Measurements from ENCODE around the gene SLC34A1. TPM values are rescaled to one million over a fixed set of nuclear protein-coding genes. Genes with fewer than 3 reads are reported as not detected.

Gene SLC34A1
- total and polyA plus RNA-seq, 2 donors (not counting 1 experiment from before 2014, with no cell fraction given): 0.06 TPM; not detected in 1

GRCh38 chr5:177369645-177370440, 14.4 kb upstream of the SLC34A1 start:
- Histone ChIP-seq H3K9ac (ENCODE audit: low read length) (no peak overlapping the region), H2AFZ (ENCODE audit: insufficient read depth, low read depth, low read length, poor library complexity, severe bottlenecking) (no peak overlapping the region), H3K4me3 (ENCODE audit: control extremely low read depth in 1 of 5, extremely low read depth in 1 of 5, insufficient read depth in 1 of 5, low read depth in 2 of 5, low read length in 4 of 5) (no peak overlapping the region), H3K27ac (ENCODE audit: low read length in 2 of 2) (no peak overlapping the region), H4K20me1 (ENCODE audit: control insufficient read depth, insufficient read depth, low read length, poor library complexity, severe bottlenecking) (peaks cover 71% of the 10 kb centered on the region), H3K79me2 (ENCODE audit: control insufficient read depth, insufficient read depth, low read length) (peaks cover 17% of the 10 kb centered on the region), H3K9me3 (ENCODE audit: control extremely low read depth in 1 of 3, control insufficient read depth in 2 of 3, insufficient read depth in 1 of 3, low read length in 2 of 3) (no peaks in the 10 kb centered on the region), H3K4me2 (replicated peaks; ENCODE audit: low read depth, low read length, poor library complexity, severe bottlenecking) (peak overlapping the region; percentile 66), H3K36me3 (replicated peaks in 1 of 2; ENCODE audit: control extremely low read depth in 1 of 2, control insufficient read depth in 1 of 2, extremely low read depth in 1 of 2, insufficient read depth in 2 of 2, low read length in 1 of 2) (peaks cover 0 to 62% of the 10 kb centered on the region in 2 experiments), H3K27me3 (replicated peaks in 1 of 4; ENCODE audit: control extremely low read depth in 1 of 4, control insufficient read depth in 3 of 4, insufficient read depth in 4 of 4, low read length in 3 of 4) (no peaks in the 10 kb centered on the region), H3K4me1 (ENCODE audit: control insufficient read depth in 2 of 2, insufficient read depth in 2 of 2, low read length in 2 of 2) (peaks cover 35 to 38% of the 10 kb centered on the region in 2 donors)
- TF ChIP-seq EZH2 (IDR thresholded peaks at IDR 0.05; ENCODE audit: borderline replicate concordance, insufficient read depth, low read depth, low read length, poor library complexity, severe bottlenecking) (no peak), CTCF (IDR thresholded peaks at IDR 0.05) (no peak)
- no peaks in the 10 kb centered on the region for H3K27me3 Mint-ChIP-seq
- ChIA-PET POLR2A (interaction anchor here (0.8 to 1.4 kb wide), 4 partner anchors 9 to 85 kb away, joined by 3 to 8 read pairs (median 4); partner anchors contain the start of gene LMAN2), CTCF (interaction anchor here (0.6 to 5.5 kb wide), 20 partner anchors 8 to 101 kb away, joined by 3 to 60 read pairs (median 5); partner anchors contain the start of genes LMAN2 and RGS14)
- intact Hi-C loops (cut with micrococcal nuclease): loop anchor here (2.0 kb wide), 1 partner anchor 13 kb away; the partner anchor contains the start of gene RGS14
- 75% methylated on average over 8 of the region's 11 CpGs for WGBS (ENCODE audit: insufficient coverage)
- no peak for DNase-seq
- H3K4me1 Mint-ChIP-seq: peaks cover 46% of the 10 kb centered on the region
- no peak for ATAC-seq (ENCODE audit: low read depth)
- peak overlapping the region; percentile 41 for H3K4me3 Mint-ChIP-seq
- no peaks in the 10 kb centered on the region for H3K9me3 Mint-ChIP-seq (ENCODE audit: insufficient read depth)
- peak overlapping the region; percentile 68 for H3K27ac Mint-ChIP-seq
